ENCODE results near the gene ARIH1.
A peak's percentile ranks its signal among the peaks of the same experiment; 100 is the strongest.
"Not testable (repeated sequence)": the region's sequence is repeated elsewhere in the genome, so short reads cannot be mapped to it uniquely, and the experiment has no call there.

ARIH1 gene

GRCh38 chr15:72540606-72541237, 66.6 kb downstream of the ARIH1 start:
- no peak for DNase-seq

DNA sequence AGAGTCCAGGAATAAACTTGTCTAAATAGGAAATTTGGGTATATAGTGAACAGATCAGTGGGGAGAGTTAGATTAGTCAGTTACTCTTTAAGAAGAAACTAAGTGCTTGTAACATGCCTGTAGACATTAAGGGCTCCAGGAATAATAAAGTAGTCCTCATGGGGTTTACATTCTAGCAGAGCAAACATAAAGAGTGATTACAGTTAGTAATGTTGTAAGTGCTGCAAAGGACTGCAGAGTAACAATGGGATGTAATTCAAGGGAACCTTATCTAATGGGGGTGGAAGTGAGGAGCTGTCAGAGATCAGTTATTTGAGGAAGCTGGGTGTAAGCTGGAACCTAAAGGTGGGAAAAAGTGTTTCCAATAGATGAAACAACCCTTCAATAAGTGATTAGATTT, 67.5 kb downstream of the ARIH1 start:
- no peak for DNase-seq

GRCh38 chr15:72545156-72545555, 71.0 kb downstream of the ARIH1 start:
- DNase-seq = no peak

- no peak for DNase-seq
Observed at GRCh38 chr15:72554471-72555425, 80.6 kb downstream of the ARIH1 start.

GRCh38 chr15:72559781-72560180, 85.7 kb downstream of the ARIH1 start:
- DNase-seq = no peak

GRCh38 chr15:72560458-72560857, 86.3 kb downstream of the ARIH1 start:
- no peak for DNase-seq

- DNase-seq = no peak
Observed at GRCh38 chr15:72562386-72562785, 88.3 kb downstream of the ARIH1 start.

DNA sequence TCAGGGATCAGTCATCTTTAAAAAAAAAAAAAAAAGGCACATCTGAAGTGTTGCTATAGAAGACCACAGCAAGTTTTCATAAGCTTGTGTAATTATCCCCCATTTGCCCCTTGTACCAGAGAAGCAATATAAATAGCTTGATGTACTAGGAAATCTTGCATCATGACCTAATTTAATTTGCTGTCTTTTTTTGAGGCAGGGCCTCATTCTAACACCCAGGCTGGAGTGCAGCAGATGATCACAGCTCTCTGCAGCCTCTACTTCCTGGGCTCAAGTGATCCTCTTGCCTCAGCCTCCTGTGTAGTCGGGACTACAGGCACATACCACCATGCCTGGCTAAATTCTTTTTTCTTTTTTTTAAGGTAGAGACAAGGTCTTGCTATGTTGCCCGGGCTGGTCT, 88.7 kb downstream of the ARIH1 start:
- DNase-seq = no peak

DNA sequence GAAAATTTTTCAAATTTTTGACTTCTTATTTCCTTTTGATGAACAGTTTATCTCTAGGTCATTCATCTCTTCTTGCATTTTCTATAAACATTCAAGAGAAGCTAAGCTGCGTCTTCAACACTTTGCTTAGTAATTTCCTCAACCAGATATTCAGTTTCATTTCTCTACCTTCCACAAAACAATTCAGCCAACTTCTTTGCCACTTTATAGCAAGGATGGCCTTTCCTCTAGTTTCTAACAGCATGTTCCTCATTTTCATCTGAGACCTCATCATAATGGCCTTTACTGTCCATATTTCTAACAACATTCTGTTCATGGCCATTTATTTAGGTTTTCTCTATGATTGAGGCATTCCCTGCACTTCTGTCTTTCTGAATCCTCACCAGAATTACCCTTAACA, 90.0 kb downstream of the ARIH1 start:
- DNase-seq = no peak

GRCh38 chr15:72566973-72567372, 92.8 kb downstream of the ARIH1 start:
- DNase-seq = no peak

- no peak for DNase-seq
Observed at GRCh38 chr15:72570059-72570458, 95.9 kb downstream of the ARIH1 start.

DNA sequence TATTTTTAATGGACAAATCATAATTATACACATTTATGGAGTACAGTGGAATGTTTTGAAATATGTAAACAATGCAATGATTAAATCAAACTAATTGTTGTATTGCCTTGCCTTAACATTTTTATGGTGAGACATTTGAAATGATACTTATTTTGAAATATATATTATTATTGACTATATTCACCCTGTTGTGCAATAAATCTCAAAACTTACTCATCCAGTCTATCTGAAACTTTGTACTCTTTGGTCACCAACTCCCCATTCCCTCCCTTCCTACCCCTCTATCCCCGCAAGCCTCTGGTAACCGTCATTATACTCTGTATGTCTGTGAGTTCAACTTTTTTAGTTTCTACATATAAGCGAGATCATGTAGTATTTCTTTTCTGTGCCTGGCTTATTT, 105.7 kb downstream of the ARIH1 start:
- no peak for DNase-seq

DNA sequence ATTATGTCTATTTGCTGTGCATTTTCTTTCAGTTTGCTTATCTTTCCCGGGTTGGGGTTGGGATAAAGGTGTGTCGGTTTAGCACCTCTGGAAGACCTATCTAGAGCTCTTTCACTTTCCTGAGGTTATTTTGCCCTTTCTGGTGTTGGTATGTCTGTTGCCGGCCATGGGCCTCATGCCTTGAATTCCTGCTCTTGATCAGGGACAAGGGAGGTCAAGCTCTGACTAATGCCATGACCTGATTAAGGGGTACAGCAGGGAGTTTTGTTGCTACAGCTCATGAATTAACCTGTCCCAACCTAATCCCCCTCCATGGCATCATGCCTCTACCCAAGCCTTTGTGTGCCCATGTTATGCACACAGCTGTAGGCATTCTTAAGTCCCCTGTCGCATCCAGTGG, 109.9 kb downstream of the ARIH1 start:
- DNase-seq = no peak

DNA sequence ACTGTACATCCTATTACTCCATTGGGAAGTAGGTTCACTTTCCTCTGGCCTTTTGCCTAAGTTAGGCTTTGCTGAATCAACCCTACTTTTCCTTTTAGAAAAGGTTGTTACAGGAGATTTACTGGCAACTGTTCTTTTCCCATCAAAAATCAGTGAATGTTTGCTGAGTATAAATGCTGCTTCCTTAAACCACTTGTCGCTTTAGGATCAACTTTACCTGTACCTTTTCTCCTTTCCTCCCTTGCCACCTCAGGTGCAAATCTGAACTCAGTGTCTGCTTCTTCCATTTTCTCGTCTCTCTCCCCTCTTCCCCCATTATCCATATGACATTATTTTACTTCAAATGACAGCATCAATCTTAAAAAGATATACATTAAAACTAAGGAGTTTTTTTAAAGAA, 110.9 kb downstream of the ARIH1 start:
- no peak for DNase-seq

GRCh38 chr15:72585476-72586058, 111.4 kb downstream of the ARIH1 start:
- DNase-seq = no peak

- no peak for DNase-seq
Observed at GRCh38 chr15:72588096-72588495, 114.0 kb downstream of the ARIH1 start.

- DNase-seq = no peak
Observed at GRCh38 chr15:72590427-72590826, 116.3 kb downstream of the ARIH1 start.

GRCh38 chr15:72591361-72591760, 117.2 kb downstream of the ARIH1 start:
- no peak for DNase-seq

GRCh38 chr15:72592097-72592496, 118.0 kb downstream of the ARIH1 start:
- no peak for DNase-seq

GRCh38 chr15:72592676-72593075, 118.5 kb downstream of the ARIH1 start:
- DNase-seq = no peak

- DNase-seq = no peak
Observed at GRCh38 chr15:72593838-72594237, 119.7 kb downstream of the ARIH1 start.

- peak; percentile 22 for DNase-seq
Observed at GRCh38 chr15:72599855-72600464, 125.8 kb downstream of the ARIH1 start.

DNA sequence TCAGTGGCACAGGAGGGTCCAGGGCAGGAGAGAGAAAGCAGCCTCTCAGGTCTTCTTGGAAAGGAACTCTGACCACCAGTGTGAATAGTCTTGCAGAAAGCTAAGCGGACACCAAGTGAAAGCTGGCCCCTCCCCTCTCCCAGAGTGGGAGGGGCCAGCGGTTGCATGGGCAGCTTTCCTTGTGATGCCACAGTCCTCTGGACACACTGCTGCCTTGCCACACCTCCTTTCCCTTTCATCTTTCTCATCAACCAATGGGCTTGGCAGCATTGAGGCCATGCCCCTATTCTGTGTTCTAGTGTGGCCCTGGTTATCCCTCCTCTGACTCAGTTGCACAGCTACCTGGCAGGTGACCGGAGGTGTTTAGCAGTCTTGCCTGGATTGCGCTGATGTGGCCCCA, 130.7 kb downstream of the ARIH1 start:
- no peak for DNase-seq

DNA sequence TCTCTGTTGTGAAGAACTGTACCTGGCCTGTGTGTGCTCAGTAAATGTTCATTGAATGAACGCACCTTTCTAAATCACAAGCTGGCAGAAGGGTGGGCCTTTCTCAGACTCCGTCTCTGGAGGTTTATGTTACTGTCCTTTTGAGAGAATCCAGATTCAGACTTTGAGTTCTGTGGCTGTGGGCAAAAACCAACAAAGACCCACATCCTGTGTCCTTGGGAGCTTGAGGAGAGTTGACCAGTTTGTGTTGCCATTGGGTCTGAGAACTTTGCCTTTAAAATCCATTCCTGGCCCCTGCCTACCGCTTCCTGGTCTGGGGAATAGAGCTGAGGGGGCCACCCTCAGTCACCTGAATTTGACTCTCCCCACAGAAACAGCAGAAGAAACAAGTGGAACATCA, 134.0 kb downstream of the ARIH1 start:
- not testable (repeated sequence) for DNase-seq
